PFSK-1 (cell line): ENCODE measurements around the gene SLCO2A1.

Source experiments
- FOXP2 ChIP-seq: optimal IDR thresholded peaks from 2 replicates; pipeline ENCODE3; 2011; ENCODE audit warnings: borderline replicate concordance, control low read depth, inconsistent platforms; ENCODE audit not compliant: insufficient read depth; ENCODE audit errors: extremely low read length, extremely low read depth
- POLR2AphosphoS5 ChIP-seq: IDR thresholded peaks from 2 replicates; pipeline ENCODE4 v1.6.1; 2012; ENCODE audit warnings: low read depth, mild to moderate bottlenecking, control low read depth, low read length, moderate library complexity
- SIN3A ChIP-seq: IDR thresholded peaks from 2 replicates; pipeline ENCODE4 v1.6.1; 2012; ENCODE audit warnings: mild to moderate bottlenecking, low read length, moderate library complexity, borderline replicate concordance; ENCODE audit not compliant: insufficient read depth
- TAF1 ChIP-seq: IDR thresholded peaks from 2 replicates; pipeline ENCODE4 v1.6.1; 2012; ENCODE audit warnings: low read length, control low read depth, borderline replicate concordance; ENCODE audit not compliant: insufficient read depth
- TF ChIP-seq, protein P1 (sequence below), 2 experiments: IDR thresholded peaks; 2 replicates each; pipeline versions ENCODE4 v1.6.1 to v1.8.0; 2011 to 2012; ENCODE audit warnings: low read depth in 2 of 2, low read length in 2 of 2, control low read depth in 1 of 2, inconsistent platforms in 1 of 2, mild to moderate bottlenecking in 1 of 2, moderate library complexity in 1 of 2; ENCODE audit not compliant: insufficient read depth in 1 of 2

SLCO2A1 gene

DNA sequence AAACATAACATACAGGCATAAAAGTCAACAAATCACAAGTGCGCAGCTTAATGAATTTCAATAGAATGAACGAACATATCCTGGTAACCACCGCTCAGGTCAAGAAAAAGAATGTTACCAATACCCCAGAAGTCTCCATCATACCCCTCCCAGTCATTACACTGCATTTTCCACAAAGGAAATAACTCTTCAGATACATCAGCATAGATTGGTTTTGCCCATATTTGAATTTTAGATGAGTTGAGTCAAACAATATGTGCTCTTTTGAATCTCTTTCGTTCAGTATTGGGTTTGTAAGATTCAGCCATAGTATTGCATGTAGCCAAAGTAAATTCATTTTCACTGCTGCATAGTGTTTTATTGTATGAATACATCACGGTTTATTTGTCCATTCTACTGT lies 127.9 kb downstream of the SLCO2A1 start:
- no peak for TF ChIP-seq FOXP2
- TF ChIP-seq TAF1 = no peak
- TF ChIP-seq SIN3A = no peak
- TF ChIP-seq, protein P1, sequence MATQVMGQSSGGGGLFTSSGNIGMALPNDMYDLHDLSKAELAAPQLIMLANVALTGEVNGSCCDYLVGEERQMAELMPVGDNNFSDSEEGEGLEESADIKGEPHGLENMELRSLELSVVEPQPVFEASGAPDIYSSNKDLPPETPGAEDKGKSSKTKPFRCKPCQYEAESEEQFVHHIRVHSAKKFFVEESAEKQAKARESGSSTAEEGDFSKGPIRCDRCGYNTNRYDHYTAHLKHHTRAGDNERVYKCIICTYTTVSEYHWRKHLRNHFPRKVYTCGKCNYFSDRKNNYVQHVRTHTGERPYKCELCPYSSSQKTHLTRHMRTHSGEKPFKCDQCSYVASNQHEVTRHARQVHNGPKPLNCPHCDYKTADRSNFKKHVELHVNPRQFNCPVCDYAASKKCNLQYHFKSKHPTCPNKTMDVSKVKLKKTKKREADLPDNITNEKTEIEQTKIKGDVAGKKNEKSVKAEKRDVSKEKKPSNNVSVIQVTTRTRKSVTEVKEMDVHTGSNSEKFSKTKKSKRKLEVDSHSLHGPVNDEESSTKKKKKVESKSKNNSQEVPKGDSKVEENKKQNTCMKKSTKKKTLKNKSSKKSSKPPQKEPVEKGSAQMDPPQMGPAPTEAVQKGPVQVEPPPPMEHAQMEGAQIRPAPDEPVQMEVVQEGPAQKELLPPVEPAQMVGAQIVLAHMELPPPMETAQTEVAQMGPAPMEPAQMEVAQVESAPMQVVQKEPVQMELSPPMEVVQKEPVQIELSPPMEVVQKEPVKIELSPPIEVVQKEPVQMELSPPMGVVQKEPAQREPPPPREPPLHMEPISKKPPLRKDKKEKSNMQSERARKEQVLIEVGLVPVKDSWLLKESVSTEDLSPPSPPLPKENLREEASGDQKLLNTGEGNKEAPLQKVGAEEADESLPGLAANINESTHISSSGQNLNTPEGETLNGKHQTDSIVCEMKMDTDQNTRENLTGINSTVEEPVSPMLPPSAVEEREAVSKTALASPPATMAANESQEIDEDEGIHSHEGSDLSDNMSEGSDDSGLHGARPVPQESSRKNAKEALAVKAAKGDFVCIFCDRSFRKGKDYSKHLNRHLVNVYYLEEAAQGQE (IDR thresholded peaks at IDR 0.05; ENCODE audit: insufficient read depth in 1 of 2, low read depth in 2 of 2, low read length in 2 of 2) = no peak
- TF ChIP-seq POLR2AphosphoS5 = no peak

DNA sequence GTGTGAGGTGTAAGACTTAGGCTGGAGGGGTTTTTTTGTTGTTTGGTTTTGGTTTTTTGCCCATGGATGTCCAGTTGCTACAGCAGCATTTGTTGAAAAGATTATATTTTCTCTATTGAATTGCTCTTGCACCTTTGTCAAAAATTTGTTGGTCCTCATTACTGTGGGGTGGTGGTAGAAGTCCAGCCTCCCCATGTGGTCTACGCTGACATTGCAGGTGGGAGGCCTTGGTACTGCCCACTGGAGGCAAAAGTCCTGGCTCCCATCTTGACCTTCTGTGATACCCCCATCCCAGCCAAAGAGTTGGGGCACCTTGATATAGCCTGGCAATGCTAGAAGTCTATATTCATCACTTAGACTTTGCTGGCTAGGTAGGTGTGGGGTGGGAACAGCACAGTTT lies 128.6 kb downstream of the SLCO2A1 start:
- TF ChIP-seq, protein P1 (IDR thresholded peaks at IDR 0.05; ENCODE audit: insufficient read depth in 1 of 2, low read depth in 2 of 2, low read length in 2 of 2) = no peak
- no peak for TF ChIP-seq FOXP2
- TF ChIP-seq SIN3A = no peak
- no peak for TF ChIP-seq TAF1
- no peak for TF ChIP-seq POLR2AphosphoS5

DNA sequence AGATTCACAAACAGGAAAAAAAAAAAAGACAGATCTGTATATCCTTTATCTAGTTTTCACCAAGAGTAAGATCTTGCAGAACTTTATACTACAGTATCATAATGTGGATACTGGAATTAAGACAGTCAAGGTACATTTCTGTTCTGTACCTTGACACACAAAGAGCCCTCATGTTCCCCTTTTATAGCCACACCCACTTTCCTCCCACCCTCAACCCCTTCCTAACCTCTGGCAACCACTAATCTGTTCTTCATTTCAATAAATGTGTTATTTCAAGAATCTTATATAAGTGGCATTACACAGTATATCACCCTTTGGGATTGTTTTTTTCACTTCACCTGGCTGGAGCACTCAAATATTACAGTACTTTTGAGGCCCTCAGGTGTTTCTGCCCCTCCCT lies 130.4 kb downstream of the SLCO2A1 start:
- TF ChIP-seq SIN3A = no peak
- TF ChIP-seq, protein P1 (IDR thresholded peaks at IDR 0.05; ENCODE audit: insufficient read depth in 1 of 2, low read depth in 2 of 2, low read length in 2 of 2) = no peak
- TF ChIP-seq TAF1 = no peak
- TF ChIP-seq POLR2AphosphoS5 = no peak
- no peak for TF ChIP-seq FOXP2

DNA sequence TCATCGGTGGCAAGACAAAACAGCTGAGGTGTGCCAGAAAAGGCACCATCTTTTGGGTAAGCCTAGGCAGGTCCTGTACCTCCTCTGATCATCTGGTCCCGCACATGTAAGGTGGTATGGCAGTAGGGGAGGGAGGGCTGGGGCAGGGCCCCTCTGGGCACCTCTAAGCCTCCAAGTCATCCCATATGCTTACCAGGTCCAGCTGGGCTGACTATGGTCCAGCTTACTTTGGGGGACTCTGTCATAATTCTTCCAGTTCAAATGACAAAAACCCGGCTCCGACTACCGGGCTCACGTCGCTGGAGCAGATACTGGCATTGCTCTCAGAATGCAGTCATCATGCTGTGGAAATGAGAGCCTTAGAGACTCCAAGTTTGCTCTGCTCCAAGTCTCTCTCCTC lies 132.2 kb downstream of the SLCO2A1 start:
- TF ChIP-seq, protein P1 (IDR thresholded peaks at IDR 0.05; ENCODE audit: insufficient read depth in 1 of 2, low read depth in 2 of 2, low read length in 2 of 2) = no peak
- TF ChIP-seq TAF1 = no peak
- no peak for TF ChIP-seq SIN3A
- TF ChIP-seq FOXP2 = no peak
- TF ChIP-seq POLR2AphosphoS5 = no peak

DNA sequence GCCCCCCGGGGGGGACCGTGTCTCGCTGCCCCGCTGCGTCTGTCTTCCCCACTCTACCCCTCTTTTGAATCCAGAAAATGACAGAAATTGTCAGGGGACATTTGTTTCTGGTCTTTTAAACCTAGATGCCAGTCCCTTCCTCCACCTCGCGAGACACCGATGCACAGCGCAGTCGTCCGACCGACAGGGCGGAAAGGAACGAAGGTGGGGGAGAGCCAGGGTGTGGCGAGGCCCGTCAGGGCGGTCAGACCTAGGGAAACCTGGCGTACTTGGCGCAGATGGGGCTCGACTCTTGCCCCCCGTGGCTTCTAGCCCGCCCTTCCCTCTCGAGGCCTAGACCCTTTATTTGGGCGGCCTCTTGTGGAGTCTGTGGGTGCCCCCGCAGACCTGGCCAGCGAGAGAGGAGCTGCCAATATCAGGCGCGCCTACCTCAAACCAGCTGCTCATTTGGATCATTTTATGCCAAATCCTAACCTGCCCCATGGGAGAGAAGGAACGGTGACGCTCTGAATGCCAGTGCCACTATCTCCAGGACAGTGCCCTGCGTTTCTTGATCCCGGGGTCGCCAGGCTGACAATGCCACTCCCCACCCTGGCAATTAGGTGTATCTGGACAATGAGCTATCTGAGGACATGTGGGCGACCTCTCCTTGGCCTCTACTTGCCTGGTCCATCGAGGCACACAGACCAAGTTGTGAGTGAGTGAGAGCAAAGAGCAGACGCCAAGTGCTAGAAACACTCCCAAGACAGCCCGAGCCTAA lies 133.5 kb downstream of the SLCO2A1 start:
- TF ChIP-seq POLR2AphosphoS5 (no peak), FOXP2 (no peak), TAF1 (no peak), SIN3A (no peak)
- TF ChIP-seq, protein P1 (IDR thresholded peaks at IDR 0.05; ENCODE audit: insufficient read depth in 1 of 2, low read depth in 2 of 2, low read length in 2 of 2) = no peak
